Gastroesophageal sphincter (tissue), 3 donors: ENCODE results near the gene ZCCHC3.

Experiments
- CTCF ChIP-seq, 4 experiments: fragments of 200-600 bp in 2 of 4; fragments of 450-650 bp in 2 of 4; sonication (generic) in 1 of 4; IDR thresholded peaks; one replicate each; pipeline ENCODE4 v1.5.1; 2017 to 2019; ENCODE audit warnings: antibody characterized with exemption in 4 of 4, mild to moderate bottlenecking in 2 of 4, moderate library complexity in 2 of 4
- POLR2AphosphoS5 ChIP-seq: sonication (generic); formaldehyde crosslinking; IDR thresholded peaks from one replicate; pipeline ENCODE4 v1.6.1; 2017; ENCODE audit warnings: antibody characterized with exemption

GRCh38 chr20:295804-296203, 1.6 kb upstream of the ZCCHC3 start:
- no peak for TF ChIP-seq POLR2AphosphoS5
- no peak for TF ChIP-seq CTCF (IDR thresholded peaks at IDR 0.05)
